Measurements from ENCODE around the gene SPHK1.

DNA sequence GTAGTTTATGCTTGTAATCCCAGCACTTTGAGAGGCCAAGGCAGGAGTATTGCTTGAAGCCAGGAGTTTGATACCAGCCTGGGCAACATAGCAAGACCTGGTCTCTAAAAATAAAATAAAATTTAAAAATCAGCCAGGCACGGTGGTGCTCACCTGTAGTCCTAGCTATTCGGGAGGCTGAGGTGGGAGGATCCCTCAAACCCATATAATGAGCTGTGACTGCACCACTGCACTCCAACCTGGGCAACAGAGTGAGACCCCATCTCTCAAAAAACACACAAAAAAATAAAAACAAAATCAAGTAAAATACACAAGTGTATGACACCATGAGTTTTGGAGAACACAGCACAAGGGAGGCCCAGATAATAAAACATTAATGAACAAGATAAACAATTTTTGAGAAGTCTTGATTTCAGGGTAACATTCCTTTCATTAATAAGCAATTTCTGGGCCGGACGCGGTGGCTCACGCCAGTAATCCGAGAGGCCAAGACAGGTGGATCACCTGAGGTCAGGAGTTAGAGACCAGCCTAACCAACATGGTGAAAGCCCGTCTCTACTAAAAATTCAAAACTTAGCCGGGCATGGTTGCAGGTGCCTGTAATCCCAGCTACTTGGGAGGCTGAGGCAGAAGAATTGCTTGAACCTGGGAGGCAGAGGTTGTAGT lies 48.6 kb upstream of the SPHK1 start:
- TF ChIP-seq, protein P1, sequence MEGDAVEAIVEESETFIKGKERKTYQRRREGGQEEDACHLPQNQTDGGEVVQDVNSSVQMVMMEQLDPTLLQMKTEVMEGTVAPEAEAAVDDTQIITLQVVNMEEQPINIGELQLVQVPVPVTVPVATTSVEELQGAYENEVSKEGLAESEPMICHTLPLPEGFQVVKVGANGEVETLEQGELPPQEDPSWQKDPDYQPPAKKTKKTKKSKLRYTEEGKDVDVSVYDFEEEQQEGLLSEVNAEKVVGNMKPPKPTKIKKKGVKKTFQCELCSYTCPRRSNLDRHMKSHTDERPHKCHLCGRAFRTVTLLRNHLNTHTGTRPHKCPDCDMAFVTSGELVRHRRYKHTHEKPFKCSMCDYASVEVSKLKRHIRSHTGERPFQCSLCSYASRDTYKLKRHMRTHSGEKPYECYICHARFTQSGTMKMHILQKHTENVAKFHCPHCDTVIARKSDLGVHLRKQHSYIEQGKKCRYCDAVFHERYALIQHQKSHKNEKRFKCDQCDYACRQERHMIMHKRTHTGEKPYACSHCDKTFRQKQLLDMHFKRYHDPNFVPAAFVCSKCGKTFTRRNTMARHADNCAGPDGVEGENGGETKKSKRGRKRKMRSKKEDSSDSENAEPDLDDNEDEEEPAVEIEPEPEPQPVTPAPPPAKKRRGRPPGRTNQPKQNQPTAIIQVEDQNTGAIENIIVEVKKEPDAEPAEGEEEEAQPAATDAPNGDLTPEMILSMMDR (IDR thresholded peaks at IDR 0.05) = no peak
- TF ChIP-seq POLR2A (IDR thresholded peaks at IDR 0.05) (no peak), POLR2AphosphoS5 (IDR thresholded peaks at IDR 0.05) (no peak)
